NCI-H1048 (cell line): ENCODE data around the gene C2orf68.
A peak's percentile ranks its signal among the peaks of the same experiment; 100 is the strongest.
"Not testable (repeated sequence)": the region's sequence is repeated elsewhere in the genome, so short reads cannot be mapped to it uniquely, and the experiment has no call there.

Experiments
- DNase-seq: peaks from one replicate; lab custom pipeline; 2025; lab: John Stamatoyannopoulos, UW

Gene C2orf68

GRCh38 chr2:85611705-85612587, at the start of gene C2orf68:
Gene C2orf68, minus strand, starts transcription at chr2:85612066. Its CDS starts 82 bp downstream, at chr2:85611984.
- peak; percentile 86 for DNase-seq

GRCh38 chr2:85661139-85661858, 49.4 kb upstream of the C2orf68 start:
- DNase-seq = no peak

GRCh38 chr2:85660725-85661124, 48.9 kb upstream of the C2orf68 start:
- DNase-seq = no peak

GRCh38 chr2:85660301-85660700, 48.4 kb upstream of the C2orf68 start:
- not testable (repeated sequence) for DNase-seq

GRCh38 chr2:85659324-85659981, 47.6 kb upstream of the C2orf68 start:
- DNase-seq = no peak

- not testable (repeated sequence) for DNase-seq
Measured at GRCh38 chr2:85657399-85657798, 45.5 kb upstream of the C2orf68 start.

GRCh38 chr2:85656468-85656867, 44.6 kb upstream of the C2orf68 start:
- no peak for DNase-seq

- no peak for DNase-seq
Measured at GRCh38 chr2:85655961-85656417, 44.1 kb upstream of the C2orf68 start.

GRCh38 chr2:85653996-85654395, 42.1 kb upstream of the C2orf68 start:
- no peak for DNase-seq

- DNase-seq = no peak
Measured at GRCh38 chr2:85652056-85652455, 40.2 kb upstream of the C2orf68 start.

GRCh38 chr2:85651097-85651496, 39.2 kb upstream of the C2orf68 start:
- no peak for DNase-seq

GRCh38 chr2:85650456-85650855, 38.6 kb upstream of the C2orf68 start:
- no peak for DNase-seq

GRCh38 chr2:85649201-85650190, 37.6 kb upstream of the C2orf68 start:
- DNase-seq = no peak

- DNase-seq = no peak
Measured at GRCh38 chr2:85648619-85649018, 36.8 kb upstream of the C2orf68 start.

- no peak for DNase-seq
Measured at GRCh38 chr2:85647823-85648526, 36.1 kb upstream of the C2orf68 start.

- no peak for DNase-seq
Measured at GRCh38 chr2:85646166-85646565, 34.3 kb upstream of the C2orf68 start.

GRCh38 chr2:85644909-85645308, 33.0 kb upstream of the C2orf68 start:
- no peak for DNase-seq

GRCh38 chr2:85642725-85643124, 30.9 kb upstream of the C2orf68 start:
- DNase-seq = no peak

- no peak for DNase-seq
Measured at GRCh38 chr2:85635636-85636035, 23.8 kb upstream of the C2orf68 start.

GRCh38 chr2:85635011-85635410, 23.1 kb upstream of the C2orf68 start:
- DNase-seq = no peak

- DNase-seq = no peak
Measured at GRCh38 chr2:85631316-85631715, 19.4 kb upstream of the C2orf68 start.
